Activated T-cell treated with anti-CD3 and anti-CD28 coated beads for 1 hour (primary cell): ENCODE measurements around the gene TEX38.
"Not testable (repeated sequence)": the region's sequence is repeated elsewhere in the genome, so short reads cannot be mapped to it uniquely, and the experiment has no call there.

Experiments
- DNase-seq: peaks from one replicate; pipeline ENCODE4 v3.0.0-alpha.2; 2020; ENCODE audit warnings: low read depth

TEX38 gene

GRCh38 chr1:46655848-46656247, 15.8 kb upstream of the TEX38 start:
- no peak for DNase-seq

- no peak for DNase-seq
Measured at GRCh38 chr1:46656643-46657042, 15.0 kb upstream of the TEX38 start.

- no peak for DNase-seq
Measured at GRCh38 chr1:46657775-46658174, 13.9 kb upstream of the TEX38 start.

- no peak for DNase-seq
Measured at GRCh38 chr1:46659307-46659870, 12.3 kb upstream of the TEX38 start.

- not testable (repeated sequence) for DNase-seq
Measured at GRCh38 chr1:46660116-46660515, 11.5 kb upstream of the TEX38 start.

- DNase-seq: not testable (repeated sequence)
Measured at GRCh38 chr1:46662919-46663318, 8.7 kb upstream of the TEX38 start.

GRCh38 chr1:46665983-46666382, 5.7 kb upstream of the TEX38 start:
- DNase-seq: no peak

- peak; percentile 41 for DNase-seq
Measured at GRCh38 chr1:46667782-46668760, 3.6 kb upstream of the TEX38 start, which contains the start of gene ATPAF1. TSS of gene ATPAF1 (minus strand) at chr1:46668364. CDS start at chr1:46668322, 42 bp downstream.

- DNase-seq: no peak
Measured at GRCh38 chr1:46670134-46670533, 1.5 kb upstream of the TEX38 start.

- DNase-seq: no peak
Measured at GRCh38 chr1:46672696-46673095, 1.0 kb downstream of the TEX38 start.

GRCh38 chr1:46673749-46674182, 2.1 kb downstream of the TEX38 start:
- no peak for DNase-seq

GRCh38 chr1:46675549-46676314, 4.1 kb downstream of the TEX38 start:
- DNase-seq: no peak

GRCh38 chr1:46676531-46676930, 4.9 kb downstream of the TEX38 start:
- no peak for DNase-seq

GRCh38 chr1:46677339-46677738, 5.7 kb downstream of the TEX38 start:
- DNase-seq: no peak

GRCh38 chr1:46679789-46680573, 8.3 kb downstream of the TEX38 start:
- DNase-seq: no peak

- no peak for DNase-seq
Measured at GRCh38 chr1:46681333-46682034, 9.8 kb downstream of the TEX38 start.

- no peak for DNase-seq
Measured at GRCh38 chr1:46682064-46682463, 10.4 kb downstream of the TEX38 start.

GRCh38 chr1:46684670-46685069, 13.0 kb downstream of the TEX38 start:
- DNase-seq: no peak

GRCh38 chr1:46686255-46686654, 14.6 kb downstream of the TEX38 start:
- no peak for DNase-seq

GRCh38 chr1:46687093-46687659, 15.5 kb downstream of the TEX38 start:
- no peak for DNase-seq
